DMS 273 treated with DMSO at 0.1 percent for 48 hours (cell line): ENCODE measurements around the gene DDX31.

Experiments
- DNase-seq: peaks from one replicate; lab custom pipeline; 2025; lab: John Stamatoyannopoulos, UW

The DDX31 gene

GRCh38 chr9:132634327-132634726, 35.5 kb downstream of the DDX31 start:
- DNase-seq, result no peak

GRCh38 chr9:132632413-132633129, 37.2 kb downstream of the DDX31 start:
- DNase-seq, result no peak

GRCh38 chr9:132631685-132632084, 38.1 kb downstream of the DDX31 start:
- no peak for DNase-seq

DNA sequence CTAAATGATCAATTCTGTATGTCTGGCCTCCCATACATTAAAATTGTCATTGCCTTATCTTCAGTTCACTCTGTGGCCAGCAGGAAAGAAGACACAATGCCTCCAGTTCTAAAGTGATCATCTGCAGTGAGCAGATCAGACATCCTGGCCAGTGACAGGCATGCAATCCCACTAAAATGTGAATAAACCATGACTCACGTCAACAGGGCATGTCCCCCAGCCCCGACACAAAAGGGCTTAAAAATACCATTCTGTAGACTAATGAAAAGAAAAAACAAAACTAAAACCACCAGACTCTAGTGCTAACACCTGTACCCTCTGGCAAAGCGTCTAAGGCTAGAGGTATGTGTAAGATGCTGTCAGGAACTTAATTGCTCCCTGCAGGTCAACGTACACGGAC, 38.5 kb downstream of the DDX31 start:
- no peak for DNase-seq

GRCh38 chr9:132630811-132631210, 39.0 kb downstream of the DDX31 start:
- no peak for DNase-seq

DNA sequence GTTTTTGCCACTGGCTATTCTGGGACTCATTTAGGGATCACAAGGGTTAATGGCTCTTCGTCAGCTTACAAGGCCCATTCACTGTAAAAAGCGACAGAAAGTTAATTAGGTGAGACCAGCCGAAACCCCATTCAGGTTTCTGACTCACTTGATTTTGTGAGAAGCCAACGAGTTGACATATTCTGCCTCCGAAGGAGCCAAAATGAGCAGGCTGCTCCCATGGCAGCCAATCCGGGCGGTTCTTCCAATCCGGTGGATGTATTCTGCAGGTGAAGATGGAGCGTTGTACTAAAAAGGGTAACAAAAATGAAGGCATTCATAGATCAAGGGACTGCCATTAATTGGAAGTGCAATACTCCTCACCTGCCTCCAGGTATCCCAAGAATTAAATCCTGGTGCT, 39.7 kb downstream of the DDX31 start:
- DNase-seq, result no peak

DNA sequence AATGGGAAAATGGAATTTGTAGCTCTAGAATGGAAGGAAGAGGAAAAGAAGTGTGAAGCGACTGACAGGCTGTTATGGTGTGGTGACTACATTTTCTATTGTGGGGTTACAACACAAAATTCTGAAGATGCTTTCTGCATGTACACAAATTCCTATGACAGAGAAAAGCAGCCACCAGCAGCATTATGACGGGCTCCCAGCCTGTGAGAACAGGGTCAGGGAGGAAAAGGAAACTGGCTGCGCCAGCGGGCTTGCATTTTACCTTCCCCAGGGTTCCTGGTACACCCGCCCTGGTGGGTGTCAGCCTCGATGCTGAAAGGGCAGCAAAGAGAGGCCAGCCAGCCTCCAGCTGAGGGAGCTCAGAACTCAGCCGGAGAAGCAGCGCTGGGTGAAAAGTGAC, 41.0 kb downstream of the DDX31 start:
- DNase-seq, result no peak

DNA sequence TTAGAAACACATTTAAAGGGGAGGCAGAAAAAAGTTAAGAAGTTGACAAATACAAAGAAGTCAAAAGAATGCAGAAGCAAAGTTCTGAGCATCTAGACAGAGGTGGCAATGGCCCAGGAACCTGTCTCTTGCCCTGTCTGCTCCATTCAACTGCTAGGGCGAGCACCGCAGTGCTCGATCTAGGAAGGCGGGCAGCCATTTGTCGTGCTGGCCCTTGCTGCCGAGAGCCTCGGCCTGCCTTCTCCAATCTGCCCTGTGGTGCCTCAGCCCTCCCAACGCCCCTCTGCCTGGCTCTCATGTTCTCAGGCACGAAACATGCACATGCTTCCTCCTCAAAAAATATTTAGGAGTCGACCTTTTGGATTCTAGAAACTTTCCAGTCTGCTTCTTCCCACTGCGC, 42.2 kb downstream of the DDX31 start:
- no peak for DNase-seq

GRCh38 chr9:132627106-132627505, 42.7 kb downstream of the DDX31 start:
- DNase-seq, result no peak

DNA sequence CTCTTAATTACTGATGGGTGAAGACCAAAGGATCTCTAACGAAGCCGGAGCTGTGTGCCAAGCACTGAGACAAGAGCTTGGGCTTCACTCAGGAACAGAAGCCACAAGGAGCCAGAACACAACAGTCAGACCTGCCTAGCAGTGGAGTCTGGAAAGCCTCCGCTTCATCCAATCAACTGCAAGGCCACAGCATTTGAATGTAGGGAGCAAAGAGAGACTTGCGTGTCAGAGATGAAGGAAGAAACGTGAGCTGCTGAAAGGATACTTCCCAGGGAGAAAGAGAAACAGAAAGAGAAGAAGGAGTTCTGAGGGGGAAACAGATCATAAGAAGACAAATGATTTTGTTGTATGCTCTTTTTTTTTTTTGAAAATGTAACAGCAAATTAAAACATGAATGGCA, 43.5 kb downstream of the DDX31 start:
- no peak for DNase-seq

DNA sequence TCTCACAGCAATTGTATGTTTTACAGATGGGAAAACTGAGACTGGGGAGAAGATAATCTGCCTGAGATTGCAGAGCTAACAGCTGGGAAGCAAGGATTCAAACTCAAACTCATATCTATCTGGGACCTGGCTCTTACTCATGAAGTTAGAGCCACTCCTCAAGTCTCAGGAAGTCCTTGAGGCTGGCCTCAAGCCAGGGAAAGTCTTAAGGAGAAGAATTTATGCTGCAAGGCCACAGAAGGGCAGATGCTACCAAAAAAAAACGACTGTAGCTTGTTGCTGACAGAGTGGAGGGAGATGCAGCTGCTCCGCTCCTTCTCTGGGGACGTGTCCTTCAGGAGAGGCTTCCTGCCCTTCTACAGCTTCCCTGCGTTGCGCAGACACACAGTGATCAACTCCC, 47.6 kb downstream of the DDX31 start:
- DNase-seq, result no peak

GRCh38 chr9:132616725-132617124, 53.1 kb downstream of the DDX31 start:
- DNase-seq, result no peak

GRCh38 chr9:132615774-132616173, 54.0 kb downstream of the DDX31 start:
- DNase-seq, result no peak

- no peak for DNase-seq
Measured at GRCh38 chr9:132614324-132614723, 55.5 kb downstream of the DDX31 start.

- DNase-seq, result peak; percentile 39
Measured at GRCh38 chr9:132610661-132611060, 59.1 kb downstream of the DDX31 start.

- DNase-seq, result no peak
Measured at GRCh38 chr9:132609829-132610228, 60.0 kb downstream of the DDX31 start.

GRCh38 chr9:132609184-132609583, 60.6 kb downstream of the DDX31 start:
- DNase-seq, result no peak

- DNase-seq, result no peak
Measured at GRCh38 chr9:132606066-132606465, 63.7 kb downstream of the DDX31 start.

DNA sequence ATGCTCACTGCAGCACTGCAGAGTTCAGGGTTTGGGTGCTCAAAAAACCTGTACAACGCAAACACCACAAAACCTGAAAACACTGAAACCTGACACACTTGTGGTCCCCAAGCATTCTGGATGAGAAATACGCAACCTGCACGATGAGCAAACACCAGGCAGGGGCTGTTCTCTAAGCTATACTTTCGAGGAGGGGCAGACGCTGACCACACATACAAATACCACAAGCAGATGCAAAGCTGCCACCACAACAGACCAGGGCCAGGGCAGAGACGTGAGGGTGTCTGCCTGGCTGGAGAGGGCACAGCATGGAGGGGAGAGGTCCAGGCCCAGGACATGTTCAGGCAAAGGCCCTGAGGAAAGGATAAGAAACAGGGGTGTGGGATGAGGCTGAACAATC, 64.4 kb downstream of the DDX31 start:
- no peak for DNase-seq

GRCh38 chr9:132602207-132602606, 67.6 kb downstream of the DDX31 start:
- no peak for DNase-seq

DNA sequence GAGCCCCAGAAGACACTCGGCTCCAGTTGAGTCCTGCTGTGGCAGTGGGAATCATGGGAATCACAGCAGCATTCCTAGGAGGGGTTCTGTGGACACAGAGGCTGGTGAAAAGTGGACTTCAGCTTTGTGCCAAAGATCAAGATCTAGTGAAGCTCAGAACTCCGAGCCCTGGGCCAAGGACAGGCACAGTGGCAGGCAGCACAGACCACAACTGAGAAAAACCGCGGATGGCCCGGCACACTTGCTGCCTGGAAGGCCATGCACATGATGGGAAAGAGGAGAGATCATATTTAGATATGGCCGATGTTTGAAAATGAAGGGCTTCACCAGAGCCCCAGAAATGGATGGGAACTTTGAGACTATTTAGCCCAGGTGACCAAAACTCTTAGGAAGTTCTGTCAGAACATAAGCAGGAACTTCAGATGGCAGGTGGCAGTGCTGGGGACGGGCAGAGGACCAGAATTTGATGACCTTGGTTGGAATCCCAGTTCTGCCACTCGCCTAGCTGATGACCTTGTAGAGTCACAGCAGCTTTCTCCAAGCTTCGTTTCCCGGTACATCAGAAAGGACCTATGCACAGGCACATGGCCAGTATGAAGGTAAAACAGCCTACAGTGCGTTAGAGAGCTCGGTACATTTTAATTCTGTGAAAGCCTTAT, 69.3 kb downstream of the DDX31 start:
- no peak for DNase-seq

DNA sequence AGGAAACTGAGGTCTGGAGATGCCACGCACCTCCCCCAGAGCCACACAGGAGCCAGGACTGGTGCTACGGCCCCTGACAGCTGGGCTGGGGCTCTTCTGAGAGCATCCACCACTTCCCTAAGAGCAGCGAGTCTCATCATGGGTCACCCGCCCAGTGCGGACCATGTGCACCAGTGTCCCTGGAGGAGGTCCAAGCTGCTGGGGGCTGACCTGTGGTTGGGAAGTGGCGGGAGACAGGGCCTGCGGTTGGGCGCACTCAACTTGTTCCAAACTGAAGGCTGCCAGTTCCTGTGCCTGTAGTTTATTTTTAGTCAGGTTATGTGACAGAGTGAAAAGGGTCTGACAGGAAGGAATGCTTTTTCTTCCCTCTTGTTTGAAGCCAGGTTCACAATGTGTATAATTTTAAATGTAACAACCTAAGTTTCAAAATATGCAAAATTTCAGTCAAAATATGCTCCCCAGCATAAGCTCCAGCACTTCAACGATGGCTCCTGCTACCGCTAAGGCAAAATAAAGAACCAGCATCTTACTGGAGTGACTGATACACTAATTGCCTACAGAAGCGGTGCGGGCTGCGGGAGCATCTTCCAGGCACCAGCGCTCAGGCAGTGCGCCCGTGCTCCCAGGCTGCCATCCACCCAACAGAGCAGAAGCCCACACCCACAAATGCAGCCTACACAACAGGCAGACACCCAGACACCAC, 72.6 kb downstream of the DDX31 start:
- no peak for DNase-seq

GRCh38 chr9:132596200-132596599, 73.6 kb downstream of the DDX31 start:
- DNase-seq, result no peak
